ENCODE data around the gene FRAT1. TPM values are rescaled to one million over a fixed set of nuclear protein-coding genes. Genes with fewer than 3 reads are reported as not detected.

The FRAT1 gene
- total and polyA plus RNA-seq, 10 donors: 6.0 to 27.2 (median 15.0) TPM

DNA sequence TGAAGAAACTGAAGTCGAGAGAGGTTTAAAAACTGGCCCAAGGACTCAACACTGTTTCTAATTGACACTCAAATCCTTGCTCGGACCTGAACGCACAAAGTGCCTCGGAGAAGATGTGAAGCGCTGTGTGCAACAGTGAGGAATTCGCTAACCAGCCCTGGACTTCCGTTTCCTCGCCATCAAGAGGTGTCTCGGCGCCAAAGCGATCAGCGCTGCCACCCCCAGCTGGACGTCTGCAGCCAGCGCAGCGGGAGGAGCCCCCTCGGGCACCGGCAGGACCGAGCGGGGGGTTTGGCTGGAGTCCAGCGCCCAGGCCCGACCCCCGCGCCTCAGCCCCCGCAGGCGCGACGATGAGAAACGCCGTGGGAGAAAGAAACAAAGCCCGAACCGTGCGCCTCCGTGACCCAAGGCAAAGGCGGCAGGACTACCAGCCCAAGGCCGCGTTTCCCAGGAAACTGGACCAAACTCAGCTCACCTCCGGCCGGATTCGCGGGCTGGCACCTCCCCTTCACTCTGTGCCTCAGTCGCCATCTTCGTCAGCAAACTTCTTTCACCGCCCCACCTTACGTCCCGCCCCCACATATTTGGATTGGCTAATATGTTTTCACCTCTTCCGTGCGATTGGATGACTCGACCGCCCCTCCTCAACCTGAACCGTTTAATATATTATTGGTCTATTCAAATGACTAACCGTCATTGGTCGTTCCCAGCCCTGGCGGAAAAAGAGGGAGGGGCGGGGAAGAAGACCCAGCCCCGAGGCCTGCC is 26.8 kb upstream of the FRAT1 start, which contains the start of gene ARHGAP19:
Gene ARHGAP19 (minus strand): TSS at position 541 of the 765 bp plus-strand sequence. CDS start 10 bp downstream, at position 531.
- Histone ChIP-seq H3K4me1 (peaks cover 8 to 29% (median 19%) of the 10 kb centered on the region in 6 donors), H3K27me3 (replicated peaks in 1 of 7) (no peaks in the 10 kb centered on the region), H3K36me3 (peaks cover 0 to 12% (median 6%) of the 10 kb centered on the region in 6 donors), H3K4me3 (peak within 1 kb of the TSS; percentile 77 to 98 (median 86)), H3K27ac (peak within 1 kb of the TSS; percentile 89 to 99 (median 97)), H3K9me3 (no peaks in the 10 kb centered on the region)
- WGBS, 5 donors: 0% methylated on average over 37 to 55 of the region's 55 CpGs
- DNase-seq: peak; percentile 95
- intact Hi-C loops (cut with DNase I; ENCODE audit: low total_unique reads): no loop called here
- TF ChIP-seq POLR2A (IDR thresholded peaks at IDR 0.05): peak in 1 of 3 donors; percentile 49
- TF ChIP-seq CTCF (IDR thresholded peaks at IDR 0.05 in 8 of 11, conservative IDR thresholded peaks at IDR 0.05 in 3 of 11): peak in 3 of 11 experiments; percentile 15 to 38 (median 31)
- peak; percentile 86 to 89 (median 89) for TF ChIP-seq POLR2AphosphoS5 (IDR thresholded peaks at IDR 0.05)

DNA sequence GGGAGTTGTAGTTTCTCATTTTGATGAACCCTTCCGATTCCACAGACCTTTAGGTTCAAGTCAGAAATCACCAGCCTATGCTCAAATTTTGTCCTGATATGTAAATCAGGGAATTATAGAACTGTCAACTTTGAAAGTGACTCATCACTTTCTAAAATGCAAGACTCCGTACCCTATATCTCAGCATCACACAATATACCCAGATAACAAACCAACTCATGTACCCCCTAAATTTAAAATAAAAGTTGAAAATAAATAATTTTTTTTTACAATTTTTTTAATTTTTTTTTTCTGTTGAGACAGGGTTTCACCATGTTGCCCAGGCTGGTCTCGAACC is 26.2 kb upstream of the FRAT1 start:
- H3K27me3 ChIP-seq (replicated peaks in 1 of 7): no peaks in the 10 kb centered on the region
- no peak for DNase-seq
- no peaks in the 10 kb centered on the region for H3K9me3 ChIP-seq
- WGBS, 5 donors: 52 to 62% (median 57%) methylated on average over 3 of the region's 3 CpGs
- intact Hi-C loops (cut with DNase I; ENCODE audit: low total_unique reads): no loop called here
- peak overlapping the region in 4 of 8 donors; percentile 96 to 99 (median 98) for H3K27ac ChIP-seq
- TF ChIP-seq POLR2A (IDR thresholded peaks at IDR 0.05) (no peak), POLR2AphosphoS5 (IDR thresholded peaks at IDR 0.05) (no peak), CTCF (IDR thresholded peaks at IDR 0.05 in 8 of 11, conservative IDR thresholded peaks at IDR 0.05 in 3 of 11) (no peak)
- H3K4me3 ChIP-seq: peak overlapping the region in 2 of 8 donors; percentile 86 to 87
- peaks cover 8 to 29% (median 19%) of the 10 kb centered on the region in 6 donors for H3K4me1 ChIP-seq
- H3K36me3 ChIP-seq: peaks cover 0 to 6% (median 2%) of the 10 kb centered on the region in 6 donors

GRCh38 chr10:97297556-97298222 is 21.4 kb upstream of the FRAT1 start:
- no peak overlapping the region for H3K4me3 ChIP-seq
- H3K9me3 ChIP-seq: no peaks in the 10 kb centered on the region
- no peak for DNase-seq
- H3K27ac ChIP-seq: no peak overlapping the region
- no peaks in the 10 kb centered on the region for H3K27me3 ChIP-seq (replicated peaks in 1 of 7)
- TF ChIP-seq POLR2A (IDR thresholded peaks at IDR 0.05): no peak
- no peak for TF ChIP-seq CTCF (IDR thresholded peaks at IDR 0.05 in 8 of 11, conservative IDR thresholded peaks at IDR 0.05 in 3 of 11)
- no peak for TF ChIP-seq POLR2AphosphoS5 (IDR thresholded peaks at IDR 0.05)
- 84 to 94% (median 88%) methylated on average over 8 of the region's 8 CpGs for WGBS, 5 donors
- no peaks in the 10 kb centered on the region for H3K36me3 ChIP-seq
- H3K4me1 ChIP-seq: peaks cover 0 to 6% (median 3%) of the 10 kb centered on the region in 6 donors
- intact Hi-C loops (cut with DNase I; ENCODE audit: low total_unique reads): no loop called here

DNA sequence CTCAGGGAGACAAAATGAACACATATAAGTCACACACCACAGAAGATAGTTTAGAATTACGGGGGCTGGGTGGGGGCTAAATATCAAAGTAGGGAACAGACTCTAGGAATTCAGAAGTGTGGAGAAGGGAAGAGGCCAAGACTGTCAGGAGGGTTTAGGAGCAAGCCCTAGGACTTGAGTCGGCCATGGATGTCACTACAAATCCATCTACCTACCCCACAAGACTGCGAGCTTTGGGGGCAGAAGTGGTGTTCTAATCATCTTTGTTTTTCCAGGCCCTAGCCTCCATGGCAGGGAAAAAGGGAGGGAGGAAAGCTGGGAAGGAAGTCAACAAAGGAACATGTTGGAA is 20.9 kb upstream of the FRAT1 start:
- intact Hi-C loops (cut with DNase I; ENCODE audit: low total_unique reads): no loop called here
- Histone ChIP-seq H3K4me1 (peaks cover 0 to 1% (median 0%) of the 10 kb centered on the region in 6 donors), H3K27ac (no peak overlapping the region), H3K9me3 (no peaks in the 10 kb centered on the region), H3K36me3 (no peaks in the 10 kb centered on the region), H3K27me3 (replicated peaks in 1 of 7) (no peaks in the 10 kb centered on the region), H3K4me3 (no peak overlapping the region)
- 71 to 93% (median 83%) methylated on average over 3 of the region's 3 CpGs for WGBS, 5 donors
- DNase-seq: no peak
- TF ChIP-seq CTCF (IDR thresholded peaks at IDR 0.05 in 8 of 11, conservative IDR thresholded peaks at IDR 0.05 in 3 of 11): no peak
- TF ChIP-seq POLR2A (IDR thresholded peaks at IDR 0.05): no peak
- TF ChIP-seq POLR2AphosphoS5 (IDR thresholded peaks at IDR 0.05): no peak

Measured in spleen (tissue), 11 donors.